ENCODE data around the gene RALBP1. TPM values are rescaled to one million over a fixed set of nuclear protein-coding genes. Genes with fewer than 3 reads are reported as not detected.

RALBP1 gene
- total and polyA plus RNA-seq, 7 donors: 42.3 to 89.7 (median 68.1) TPM

DNA sequence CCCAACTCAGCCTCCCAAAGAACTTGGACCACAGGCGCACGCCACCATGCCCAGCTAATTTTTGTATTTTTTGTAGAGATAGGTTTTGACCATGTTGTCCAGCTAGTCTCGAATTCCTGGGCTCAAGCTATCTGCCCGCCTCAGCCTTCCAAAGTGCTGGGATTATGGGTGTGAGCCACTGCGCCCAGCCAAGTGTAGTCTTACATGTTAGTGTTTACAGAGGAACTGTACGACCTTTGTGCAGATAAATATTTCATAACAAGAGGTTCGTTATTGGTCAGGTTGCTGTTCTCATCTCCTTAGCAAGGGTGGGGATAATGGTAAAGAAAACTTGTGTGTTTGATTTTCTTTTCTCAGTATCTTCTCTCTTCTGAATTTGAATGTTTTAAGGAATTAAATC lies 46.5 kb downstream of the RALBP1 start:
- no peak overlapping the region for H3K4me3 ChIP-seq
- H3K27me3 ChIP-seq: no peaks in the 10 kb centered on the region
- H3K9me3 ChIP-seq: no peaks in the 10 kb centered on the region
- intact Hi-C loops (cut with DNase I): no loop called here
- no peak for TF ChIP-seq POLR2A (IDR thresholded peaks at IDR 0.05)
- TF ChIP-seq CTCF (IDR thresholded peaks at IDR 0.05): no peak
- TF ChIP-seq EP300 (IDR thresholded peaks at IDR 0.05): no peak
- TF ChIP-seq POLR2AphosphoS5 (IDR thresholded peaks at IDR 0.05): no peak
- WGBS, 2 donors: 51 to 87% methylated on average over 7 of the region's 7 CpGs
- no peak for DNase-seq
- peaks cover 0 to 28% (median 15%) of the 10 kb centered on the region in 4 donors for H3K4me1 ChIP-seq
- H3K36me3 ChIP-seq: peaks cover 0 to 30% (median 2%) of the 10 kb centered on the region in 4 donors
- H3K27ac ChIP-seq: no peak overlapping the region

- H3K4me3 ChIP-seq: no peak overlapping the region
- peaks cover 0 to 19% (median 10%) of the 10 kb centered on the region in 4 donors for H3K4me1 ChIP-seq
- no peaks in the 10 kb centered on the region for H3K27me3 ChIP-seq
- intact Hi-C loops (cut with DNase I): no loop called here
- H3K27ac ChIP-seq: no peak overlapping the region
- no peaks in the 10 kb centered on the region for H3K9me3 ChIP-seq
- H3K36me3 ChIP-seq: peaks cover 0 to 40% (median 2%) of the 10 kb centered on the region in 4 donors
- WGBS, 2 donors: 75 to 86% methylated on average over 6 of the region's 6 CpGs
- no peak for DNase-seq
- no peak for TF ChIP-seq POLR2A (IDR thresholded peaks at IDR 0.05)
- no peak for TF ChIP-seq CTCF (IDR thresholded peaks at IDR 0.05)
- TF ChIP-seq EP300 (IDR thresholded peaks at IDR 0.05): no peak
- no peak for TF ChIP-seq POLR2AphosphoS5 (IDR thresholded peaks at IDR 0.05)
These were observed 47.6 kb downstream of the RALBP1 start for GRCh38 chr18:9522952-9523351.

DNA sequence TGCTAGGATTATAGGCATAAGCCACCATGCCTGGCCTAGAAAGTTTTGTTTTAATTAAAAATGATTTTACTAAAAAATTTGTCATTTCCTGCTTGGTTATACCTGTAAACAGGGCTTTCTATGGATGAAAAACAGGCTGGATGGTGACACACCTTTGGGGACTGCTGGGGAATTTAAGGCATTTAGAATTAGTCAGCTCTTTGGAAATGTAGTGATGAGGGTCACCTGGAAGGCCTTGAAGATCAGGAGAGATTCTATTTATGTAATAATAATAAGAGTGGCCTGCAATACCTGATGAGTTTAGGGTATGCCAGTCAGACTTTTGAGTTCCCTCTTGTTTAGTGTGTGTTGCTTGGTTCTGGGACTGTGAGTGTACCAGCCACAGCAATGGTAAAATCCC lies 51.1 kb downstream of the RALBP1 start:
- peaks cover 0 to 14% (median 4%) of the 10 kb centered on the region in 4 donors for H3K4me1 ChIP-seq
- no peak for DNase-seq
- H3K27ac ChIP-seq: no peak overlapping the region
- TF ChIP-seq CTCF (IDR thresholded peaks at IDR 0.05) (no peak), POLR2A (IDR thresholded peaks at IDR 0.05) (no peak), EP300 (IDR thresholded peaks at IDR 0.05) (no peak), POLR2AphosphoS5 (IDR thresholded peaks at IDR 0.05) (no peak)
- H3K4me3 ChIP-seq: no peak overlapping the region
- peaks cover 0 to 50% (median 4%) of the 10 kb centered on the region in 4 donors for H3K36me3 ChIP-seq
- no peaks in the 10 kb centered on the region for H3K27me3 ChIP-seq
- no peaks in the 10 kb centered on the region for H3K9me3 ChIP-seq
- intact Hi-C loops (cut with DNase I): no loop called here

DNA sequence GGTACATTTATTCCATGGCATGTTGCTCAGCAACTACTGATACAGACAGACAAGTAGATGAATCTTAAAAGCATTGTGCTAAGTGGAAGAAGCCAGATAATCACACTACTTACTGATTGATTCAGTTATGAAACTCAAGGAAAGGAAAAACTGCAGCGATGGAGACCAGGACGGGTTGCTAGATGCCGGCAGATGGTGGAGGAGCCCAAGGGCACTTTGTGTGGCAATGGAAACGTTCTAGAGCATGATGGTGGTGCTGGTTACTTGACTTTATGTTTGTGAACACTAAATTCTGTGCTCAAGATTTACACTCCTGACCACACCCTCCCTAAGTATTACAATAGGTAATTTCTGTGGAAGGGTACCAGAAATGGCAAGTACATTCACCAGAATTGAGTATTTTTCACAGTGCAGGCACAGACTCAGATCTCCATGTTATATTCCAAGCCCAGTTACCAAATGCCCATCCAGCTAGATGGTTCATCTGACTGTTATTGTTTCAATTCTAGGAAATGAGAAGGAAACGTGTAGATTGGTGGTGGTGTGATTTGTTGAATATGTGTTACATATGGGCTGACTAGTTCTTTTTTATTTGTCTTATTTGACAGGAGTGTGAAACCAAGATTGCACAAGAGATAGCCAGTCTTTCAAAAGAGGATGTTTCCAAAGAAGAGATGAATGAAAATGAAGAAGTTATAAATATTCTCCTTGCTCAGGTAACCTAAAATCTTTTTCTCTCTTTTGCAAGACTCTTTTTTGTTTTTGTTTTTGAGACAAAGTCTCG lies 55.1 kb downstream of the RALBP1 start:
- 88 to 92% methylated on average over 6 of the region's 6 CpGs for WGBS, 2 donors

More for the DNA sequence above, 55.1 kb downstream of the RALBP1 start:
- TF ChIP-seq EP300 (IDR thresholded peaks at IDR 0.05) (no peak), POLR2AphosphoS5 (IDR thresholded peaks at IDR 0.05) (no peak), POLR2A (IDR thresholded peaks at IDR 0.05) (no peak), CTCF (IDR thresholded peaks at IDR 0.05) (no peak)
- H3K36me3 ChIP-seq: peaks cover 12 to 60% (median 27%) of the 10 kb centered on the region in 4 donors
- intact Hi-C loops (cut with DNase I): no loop called here
- H3K4me1 ChIP-seq: peaks cover 0 to 12% (median 9%) of the 10 kb centered on the region in 4 donors
- H3K27me3 ChIP-seq: no peaks in the 10 kb centered on the region
- no peak overlapping the region for H3K4me3 ChIP-seq
- H3K27ac ChIP-seq: no peak overlapping the region
- no peaks in the 10 kb centered on the region for H3K9me3 ChIP-seq
- no peak for DNase-seq
